ENCODE results near the gene CSK.

The CSK gene

GRCh38 chr15:74767167-74768098 lies 14.4 kb upstream of the CSK start:
- H3K4me2 ChIP-seq (ENCODE audit: low read length), result no peak overlapping the region
- no peak for TF ChIP-seq CTCF (IDR thresholded peaks at IDR 0.05; ENCODE audit: low read depth, low read length, poor library complexity, severe bottlenecking)
- no peak for TF ChIP-seq EZH2phosphoT487 (IDR thresholded peaks at IDR 0.05; ENCODE audit: borderline replicate concordance, low read length)
- H3K9me2 ChIP-seq (replicated peaks; ENCODE audit: control insufficient read depth, low read length), result no peaks in the 10 kb centered on the region
- H3K4me3 ChIP-seq (ENCODE audit: low read length), result no peak overlapping the region
- no peaks in the 10 kb centered on the region for H3K36me3 ChIP-seq (ENCODE audit: control insufficient read depth, low read length)
- peaks cover 38% of the 10 kb centered on the region for H3K4me1 ChIP-seq (ENCODE audit: control insufficient read depth, low read length)
- H3K9me3 ChIP-seq (ENCODE audit: control insufficient read depth, insufficient read depth, low read length), result no peaks in the 10 kb centered on the region
- no peaks in the 10 kb centered on the region for H3K27me3 ChIP-seq (ENCODE audit: control insufficient read depth, low read length)
- H3K79me2 ChIP-seq (ENCODE audit: control insufficient read depth, low read length), result peaks cover 7% of the 10 kb centered on the region
- no peak overlapping the region for H3K27ac ChIP-seq (ENCODE audit: low read depth, low read length)
- no peaks in the 10 kb centered on the region for H3F3A ChIP-seq (ENCODE audit: control insufficient read depth, insufficient read depth)
- no peaks in the 10 kb centered on the region for H4K20me1 ChIP-seq (ENCODE audit: control insufficient read depth, insufficient read depth, low read depth, low read length)

- Histone ChIP-seq H4K20me1 (ENCODE audit: control insufficient read depth, insufficient read depth, low read depth, low read length) (no peaks in the 10 kb centered on the region), H3K27ac (ENCODE audit: low read depth, low read length) (no peak overlapping the region), H3K4me2 (ENCODE audit: low read length) (no peak overlapping the region; the same call in 1 of the 2 replicates), H3K9me3 (ENCODE audit: control insufficient read depth, insufficient read depth, low read length) (no peaks in the 10 kb centered on the region), H3K79me2 (ENCODE audit: control insufficient read depth, low read length) (peaks cover 7% of the 10 kb centered on the region), H3F3A (ENCODE audit: control insufficient read depth, insufficient read depth) (no peaks in the 10 kb centered on the region), H3K36me3 (ENCODE audit: control insufficient read depth, low read length) (no peaks in the 10 kb centered on the region), H3K27me3 (ENCODE audit: control insufficient read depth, low read length) (no peaks in the 10 kb centered on the region), H3K9me2 (replicated peaks; ENCODE audit: control insufficient read depth, low read length) (no peaks in the 10 kb centered on the region), H3K4me3 (ENCODE audit: low read length) (no peak overlapping the region), H3K4me1 (ENCODE audit: control insufficient read depth, low read length) (peaks cover 38% of the 10 kb centered on the region)
- no peak for TF ChIP-seq CTCF (IDR thresholded peaks at IDR 0.05; ENCODE audit: low read depth, low read length, poor library complexity, severe bottlenecking)
- TF ChIP-seq EZH2phosphoT487 (IDR thresholded peaks at IDR 0.05; ENCODE audit: borderline replicate concordance, low read length), result no peak
These were observed 13.6 kb upstream of the CSK start for GRCh38 chr15:74768099-74768770.

GRCh38 chr15:74768771-74769342 lies 13.0 kb upstream of the CSK start:
- H3K4me2 ChIP-seq (ENCODE audit: low read length), result no peak overlapping the region; the same call in 1 of the 2 replicates
- peaks cover 40% of the 10 kb centered on the region for H3K4me1 ChIP-seq (ENCODE audit: control insufficient read depth, low read length)
- H3K27me3 ChIP-seq (ENCODE audit: control insufficient read depth, low read length), result no peaks in the 10 kb centered on the region
- no peaks in the 10 kb centered on the region for H3K36me3 ChIP-seq (ENCODE audit: control insufficient read depth, low read length)
- H3K27ac ChIP-seq (ENCODE audit: low read depth, low read length), result no peak overlapping the region
- H3F3A ChIP-seq (ENCODE audit: control insufficient read depth, insufficient read depth), result no peaks in the 10 kb centered on the region
- H4K20me1 ChIP-seq (ENCODE audit: control insufficient read depth, insufficient read depth, low read depth, low read length), result no peaks in the 10 kb centered on the region
- H3K4me3 ChIP-seq (ENCODE audit: low read length), result no peak overlapping the region
- TF ChIP-seq CTCF (IDR thresholded peaks at IDR 0.05; ENCODE audit: low read depth, low read length, poor library complexity, severe bottlenecking), result peak; percentile 94
- TF ChIP-seq EZH2phosphoT487 (IDR thresholded peaks at IDR 0.05; ENCODE audit: borderline replicate concordance, low read length), result no peak
- H3K9me3 ChIP-seq (ENCODE audit: control insufficient read depth, insufficient read depth, low read length), result no peaks in the 10 kb centered on the region
- H3K79me2 ChIP-seq (ENCODE audit: control insufficient read depth, low read length), result peaks cover 14% of the 10 kb centered on the region
- no peaks in the 10 kb centered on the region for H3K9me2 ChIP-seq (replicated peaks; ENCODE audit: control insufficient read depth, low read length)

All from DOHH2 (cell line).